Measurements from ENCODE around the gene ZNF813. TPM values are rescaled to one million over a fixed set of nuclear protein-coding genes. Genes with fewer than 3 reads are reported as not detected.
"Not testable (repeated sequence)": the region's sequence is repeated elsewhere in the genome, so short reads cannot be mapped to it uniquely, and the experiment has no call there.

ZNF813 gene
- polyA plus RNA-seq, 2 of the 4 experiments (the other 2 are of a cell fraction) = 0.30 to 0.78 TPM

DNA sequence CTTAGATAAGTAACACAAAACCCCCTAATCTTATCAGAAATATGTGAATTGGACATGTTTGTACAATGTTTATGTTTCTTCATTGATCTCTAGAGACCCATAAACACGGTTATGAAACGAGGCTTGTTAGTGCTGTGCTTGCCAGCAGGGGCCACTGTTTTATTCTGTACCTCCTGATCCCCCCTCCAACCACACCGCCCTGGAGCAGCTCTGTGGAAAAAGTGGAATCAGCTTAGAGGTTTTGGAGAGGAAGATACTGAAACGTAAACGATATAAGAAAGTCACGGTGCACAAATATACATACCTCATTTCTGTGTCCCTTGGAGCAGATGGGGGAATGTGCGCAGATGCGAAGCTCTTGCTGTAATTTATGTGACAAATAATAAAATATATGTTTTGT is 43.9 kb upstream of the ZNF813 start:
- 63% methylated on average over 8 of the region's 8 CpGs for WGBS (ENCODE audit: missing lambda C conversion rate)
- 0 out of 5 replicates have a peak, but pooled peaks of 1 of the 2 experiments have one; percentile 3 for TF ChIP-seq RAD21 (conservative IDR thresholded peaks at IDR 0.05 in 1 of 2, IDR thresholded peaks at IDR 0.05 in 1 of 2)
- peaks cover 57% of the 10 kb centered on the region for H3K9me3 ChIP-seq
- FAIRE-seq; H3K27ac ChIP-seq; H3K4me3 ChIP-seq; POLR2A ChIA-PET; H3K4me1 ChIP-seq; DNase-seq (ENCODE audit: low read depth in 1 of 2, low spot score in 1 of 2); H3K4me2 ChIP-seq: not testable (repeated sequence)
- peak in 1 of 2 experiments; percentile 75; a peak in 3 of 6 replicates for ATAC-seq
- CTCF ChIA-PET = interaction anchor here (0.9 kb wide), 1 partner anchor 29 kb away, joined by 3 read pairs; the partner anchor contains the start of gene ZNF765

DNA sequence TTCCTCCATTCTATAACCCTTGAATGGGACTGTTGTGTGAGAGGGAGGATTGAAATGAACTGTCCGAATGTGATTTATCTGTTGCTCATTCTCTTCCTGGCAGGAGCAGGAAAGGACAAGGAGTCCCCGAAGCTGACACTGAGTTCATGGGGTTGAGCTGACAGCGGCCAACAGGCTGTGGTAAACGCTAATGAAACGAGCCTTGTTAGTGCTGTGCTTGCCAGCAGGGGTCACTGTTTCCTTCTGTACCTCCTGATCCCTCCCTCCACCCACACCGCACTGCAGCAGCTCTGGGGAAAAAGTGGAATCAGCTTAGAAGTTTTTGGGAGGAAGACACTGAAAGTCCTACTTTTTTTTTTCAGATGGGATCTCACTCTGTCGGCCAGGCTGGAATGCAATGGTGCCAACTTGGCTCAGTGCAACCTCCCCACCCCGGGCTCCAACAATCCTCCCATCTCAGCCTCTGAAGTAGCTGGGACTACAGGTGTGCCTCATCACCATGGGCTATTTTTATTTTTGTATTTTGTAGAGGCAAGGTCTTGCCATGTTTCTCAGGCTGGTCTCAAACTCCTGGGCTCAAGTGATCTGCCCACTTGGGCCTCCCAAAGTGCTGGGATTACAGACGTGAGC is 42.5 kb upstream of the ZNF813 start:
- 40% methylated on average over 9 of the region's 9 CpGs for WGBS (ENCODE audit: missing lambda C conversion rate)
- Histone ChIP-seq H3K9me3 (peaks cover 58% of the 10 kb centered on the region), H3K4me2 (no peak overlapping the region), H3K4me3 (no peak overlapping the region), H3K27ac (no peak overlapping the region), H3K4me1 (no peaks in the 10 kb centered on the region)
- ChIA-PET CTCF (interaction anchor here (0.6 to 0.9 kb wide), 6 partner anchors 15 to 1588 kb away, joined by 3 to 5 read pairs (median 3); no protein-coding TSS in a partner anchor), POLR2A (no interaction called here)
- ATAC-seq (peak in 1 of 2 experiments; percentile 72; a peak in 3 of 6 replicates), FAIRE-seq (no peak), DNase-seq (ENCODE audit: low read depth in 1 of 2, low spot score in 1 of 2) (peak in 1 of 2 experiments; percentile 53)
- TF ChIP-seq HOXB13 (CRISPR knock-in tag; IDR thresholded peaks at IDR 0.05; ENCODE audit: low read depth) (no peak), RAD21 (conservative IDR thresholded peaks at IDR 0.05 in 1 of 2, IDR thresholded peaks at IDR 0.05 in 1 of 2) (peak in 1 of 2 experiments; percentile 55; a peak in 2 of 5 replicates)

DNA sequence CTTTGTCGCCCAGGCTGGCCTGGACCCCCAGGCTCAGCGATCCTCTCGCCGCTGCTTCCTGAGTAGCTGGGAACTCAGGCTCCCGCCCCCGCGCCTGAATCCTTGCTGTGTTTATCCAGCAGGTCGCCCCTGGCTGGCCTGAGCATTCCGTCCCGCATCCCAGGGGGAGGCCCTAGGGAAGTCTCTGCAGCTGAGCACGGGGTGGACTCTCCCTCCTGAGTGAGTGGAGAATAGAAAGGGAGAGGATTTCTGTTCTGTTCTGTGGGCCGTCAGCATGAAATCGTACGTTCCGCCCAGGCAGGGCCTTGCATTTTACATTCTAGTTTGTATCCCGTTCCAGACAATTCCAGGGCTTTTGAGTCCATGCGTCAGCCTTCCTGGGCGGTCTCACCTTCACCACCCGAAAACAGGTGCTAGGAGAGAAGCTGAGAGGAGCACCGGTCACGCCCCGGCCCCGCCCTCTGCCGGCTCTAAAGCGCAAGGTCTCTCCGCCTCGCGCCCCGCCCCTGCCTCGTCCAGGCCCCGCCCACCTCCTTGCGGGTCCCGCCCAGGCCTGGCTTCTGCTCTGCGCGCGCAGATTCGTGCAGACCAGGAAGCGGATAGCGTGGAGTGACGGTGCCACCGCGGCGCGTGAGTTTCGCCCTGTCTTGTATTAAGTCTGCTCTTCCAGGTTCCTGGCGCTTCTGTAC is 36.0 kb upstream of the ZNF813 start, which contains the start of gene ZNF761:
Gene ZNF761 (plus strand): TSS at position 586 of the 689 bp plus-strand sequence. CDS start 15,285 bp downstream, outside the sequence.
- DNase-seq (ENCODE audit: low read depth in 1 of 2, low spot score in 1 of 2) (peak; percentile 58 to 94), FAIRE-seq (no peak), ATAC-seq (peak; percentile 99)
- ChIA-PET POLR2A (no interaction called here), CTCF (no interaction called here)
- peak within 1 kb of the TSS; percentile 84 for H3K4me2 ChIP-seq
- H3K4me1 ChIP-seq = no peaks in the 10 kb centered on the region
- H3K9me3 ChIP-seq = peaks cover 56% of the 10 kb centered on the region
- TF ChIP-seq, protein P1, sequence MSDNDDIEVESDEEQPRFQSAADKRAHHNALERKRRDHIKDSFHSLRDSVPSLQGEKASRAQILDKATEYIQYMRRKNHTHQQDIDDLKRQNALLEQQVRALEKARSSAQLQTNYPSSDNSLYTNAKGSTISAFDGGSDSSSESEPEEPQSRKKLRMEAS (IDR thresholded peaks at IDR 0.05) = peak; percentile 70
- TF ChIP-seq, protein P2, sequence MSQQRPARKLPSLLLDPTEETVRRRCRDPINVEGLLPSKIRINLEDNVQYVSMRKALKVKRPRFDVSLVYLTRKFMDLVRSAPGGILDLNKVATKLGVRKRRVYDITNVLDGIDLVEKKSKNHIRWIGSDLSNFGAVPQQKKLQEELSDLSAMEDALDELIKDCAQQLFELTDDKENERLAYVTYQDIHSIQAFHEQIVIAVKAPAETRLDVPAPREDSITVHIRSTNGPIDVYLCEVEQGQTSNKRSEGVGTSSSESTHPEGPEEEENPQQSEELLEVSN (IDR thresholded peaks at IDR 0.05; ENCODE audit: borderline replicate concordance, low read depth) = 0 out of 2 replicates have a peak, but pooled peaks have one; percentile 2
- TF ChIP-seq, protein P3, sequence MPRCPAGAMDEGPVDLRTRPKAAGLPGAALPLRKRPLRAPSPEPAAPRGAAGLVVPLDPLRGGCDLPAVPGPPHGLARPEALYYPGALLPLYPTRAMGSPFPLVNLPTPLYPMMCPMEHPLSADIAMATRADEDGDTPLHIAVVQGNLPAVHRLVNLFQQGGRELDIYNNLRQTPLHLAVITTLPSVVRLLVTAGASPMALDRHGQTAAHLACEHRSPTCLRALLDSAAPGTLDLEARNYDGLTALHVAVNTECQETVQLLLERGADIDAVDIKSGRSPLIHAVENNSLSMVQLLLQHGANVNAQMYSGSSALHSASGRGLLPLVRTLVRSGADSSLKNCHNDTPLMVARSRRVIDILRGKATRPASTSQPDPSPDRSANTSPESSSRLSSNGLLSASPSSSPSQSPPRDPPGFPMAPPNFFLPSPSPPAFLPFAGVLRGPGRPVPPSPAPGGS (IDR thresholded peaks at IDR 0.05) = 0 out of 3 replicates have a peak, but pooled peaks have one; percentile 41
- TF ChIP-seq JUN (IDR thresholded peaks at IDR 0.05) (peak in 1 of 2 experiments; percentile 25; a peak in 1 of 5 replicates), KDM5A (IDR thresholded peaks at IDR 0.05) (no peak), MYC (IDR thresholded peaks at IDR 0.05; ENCODE audit: borderline replicate concordance, low read length) (0 out of 2 replicates have a peak, but pooled peaks have one; percentile 44), HOXA7 (CRISPR knock-in tag; IDR thresholded peaks at IDR 0.05) (no peak), FOXS1 (CRISPR knock-in tag; IDR thresholded peaks at IDR 0.05) (no peak), POLR2A (IDR thresholded peaks at IDR 0.05; ENCODE audit: low read length) (peak; percentile 82), CBX2 (IDR thresholded peaks at IDR 0.05; ENCODE audit: borderline replicate concordance, low read depth) (no peak)
- WGBS (ENCODE audit: missing lambda C conversion rate) = 44% methylated on average over 24 of the region's 46 CpGs
- H3K4me3 ChIP-seq = peak within 1 kb of the TSS; percentile 68
- H3K27ac ChIP-seq = peak within 1 kb of the TSS; percentile 72 to 83

DNA sequence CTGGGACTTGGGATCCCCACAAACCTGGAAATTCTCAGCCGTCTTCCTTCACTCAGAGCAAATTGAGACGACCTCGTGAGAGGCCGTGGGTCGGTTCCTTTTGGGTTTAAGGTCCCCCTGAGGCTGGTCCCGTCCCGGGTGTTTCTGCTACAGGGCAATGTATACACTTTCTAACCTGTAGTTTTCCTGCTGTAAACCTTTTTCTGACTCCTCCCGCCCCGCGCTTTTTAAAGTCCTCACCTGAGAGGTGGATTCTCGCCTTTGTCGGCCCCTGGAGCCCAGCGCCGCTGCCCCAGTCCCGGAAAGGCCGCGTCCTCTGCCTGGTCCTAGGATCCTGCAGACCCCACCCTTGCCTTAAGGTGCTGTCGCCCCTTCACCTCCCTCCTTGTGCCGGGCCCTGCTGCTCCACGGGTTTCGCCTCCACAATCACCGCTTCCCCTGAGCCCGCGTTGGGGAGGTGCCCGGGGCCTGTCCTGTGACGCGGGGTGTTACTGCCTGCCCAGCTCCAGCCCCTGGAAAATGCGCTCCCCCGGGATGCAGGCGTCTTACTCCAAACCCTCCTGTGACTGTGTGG is 35.4 kb upstream of the ZNF813 start:
- H3K4me2 ChIP-seq = peak overlapping the region; percentile 84
- FAIRE-seq (no peak), DNase-seq (ENCODE audit: low read depth in 1 of 2, low spot score in 1 of 2) (peak in 1 of 2 experiments; percentile 18), ATAC-seq (peak; percentile 44 to 66; a peak in 4 of 6 replicates)
- TF ChIP-seq FOXS1 (CRISPR knock-in tag; IDR thresholded peaks at IDR 0.05) = no peak
- TF ChIP-seq, protein P4, sequence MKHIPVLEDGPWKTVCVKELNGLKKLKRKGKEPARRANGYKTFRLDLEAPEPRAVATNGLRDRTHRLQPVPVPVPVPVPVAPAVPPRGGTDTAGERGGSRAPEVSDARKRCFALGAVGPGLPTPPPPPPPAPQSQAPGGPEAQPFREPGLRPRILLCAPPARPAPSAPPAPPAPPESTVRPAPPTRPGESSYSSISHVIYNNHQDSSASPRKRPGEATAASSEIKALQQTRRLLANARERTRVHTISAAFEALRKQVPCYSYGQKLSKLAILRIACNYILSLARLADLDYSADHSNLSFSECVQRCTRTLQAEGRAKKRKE (CRISPR knock-in tag; IDR thresholded peaks at IDR 0.05; ENCODE audit: low read depth) = no peak
- TF ChIP-seq PHF8 (IDR thresholded peaks at IDR 0.05; ENCODE audit: borderline replicate concordance, low read depth) = peak; percentile 19; the same call in 1 of the 2 replicates
- H3K27ac ChIP-seq = peak overlapping the region; percentile 72 to 83
- H3K4me3 ChIP-seq = peak overlapping the region; percentile 68
- POLR2A ChIA-PET = no interaction called here
- no peaks in the 10 kb centered on the region for H3K4me1 ChIP-seq
- H3K9me3 ChIP-seq = peaks cover 59% of the 10 kb centered on the region
- 5% methylated on average over 28 of the region's 30 CpGs for WGBS (ENCODE audit: missing lambda C conversion rate)
- CTCF ChIA-PET = no interaction called here

DNA sequence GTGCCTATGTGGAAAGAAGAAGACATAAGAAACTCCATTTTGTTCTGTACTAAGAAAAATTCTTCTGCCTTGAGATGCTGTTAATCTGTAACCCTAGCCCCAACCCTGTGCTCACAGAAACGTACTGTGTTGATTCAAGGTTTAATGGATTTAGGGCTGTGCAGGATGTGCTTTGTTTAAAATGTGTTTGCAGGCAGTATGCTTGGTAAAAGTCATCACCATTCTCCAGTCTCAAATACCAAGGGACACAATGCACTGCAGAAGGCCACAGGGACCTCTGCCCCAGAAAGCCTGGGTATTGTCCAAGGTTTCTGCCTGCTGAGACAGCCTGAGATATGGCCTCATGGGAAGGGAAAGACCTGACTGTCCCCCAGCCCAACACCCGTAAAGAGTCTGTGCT is 23.7 kb upstream of the ZNF813 start:
- POLR2A ChIA-PET; H3K4me2 ChIP-seq; DNase-seq (ENCODE audit: low read depth in 1 of 2, low spot score in 1 of 2); FAIRE-seq; H3K4me3 ChIP-seq; H3K27ac ChIP-seq; ATAC-seq; H3K4me1 ChIP-seq; CTCF ChIA-PET: not testable (repeated sequence)
- peaks cover 79% of the 10 kb centered on the region for H3K9me3 ChIP-seq
- WGBS (ENCODE audit: missing lambda C conversion rate) = 49% methylated on average over 2 of the region's 2 CpGs

DNA sequence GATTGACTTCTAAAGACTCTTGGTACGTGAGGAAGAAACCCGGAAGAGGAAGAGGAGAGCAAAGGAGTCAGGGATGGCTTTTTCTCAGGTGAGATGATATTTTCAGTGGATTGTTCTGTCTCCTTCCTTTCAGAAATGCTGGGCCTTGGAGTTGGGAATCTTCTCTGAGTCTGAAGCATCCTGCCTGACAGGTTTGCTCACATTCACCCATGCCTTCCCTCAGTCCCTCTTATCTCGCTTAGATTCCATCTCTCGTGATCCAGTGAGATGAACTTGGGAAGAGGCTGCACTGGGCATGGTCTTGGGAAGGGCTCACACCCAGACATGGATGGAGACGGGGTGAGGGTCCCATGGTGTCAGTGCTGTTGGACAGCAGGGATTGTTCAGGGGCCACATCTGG is 20.3 kb upstream of the ZNF813 start:
- POLR2A ChIA-PET = not testable (repeated sequence)

More for the DNA sequence above, 20.3 kb upstream of the ZNF813 start:
- H3K4me3 ChIP-seq; FAIRE-seq; H3K4me2 ChIP-seq; H3K4me1 ChIP-seq; H3K27ac ChIP-seq; DNase-seq (ENCODE audit: low read depth in 1 of 2, low spot score in 1 of 2); ATAC-seq; CTCF ChIA-PET: not testable (repeated sequence)
- 89% methylated on average over 5 of the region's 5 CpGs for WGBS (ENCODE audit: missing lambda C conversion rate)
- peaks cover 85% of the 10 kb centered on the region for H3K9me3 ChIP-seq
